ENCODE data around the gene GGCT.

Gene GGCT

GRCh38 chr7:30448461-30449189, 56.0 kb downstream of the GGCT start:
- Histone ChIP-seq H3K79me2 (ENCODE audit: low read length) (no peaks in the 10 kb centered on the region), H2AFZ (ENCODE audit: low read length) (no peak overlapping the region), H3K27ac (ENCODE audit: low read length) (no peak overlapping the region), H3K4me1 (ENCODE audit: low read length) (peaks cover 5% of the 10 kb centered on the region), H3K9me3 (replicated peaks; ENCODE audit: insufficient read depth, low read length) (no peaks in the 10 kb centered on the region), H3K4me3 (ENCODE audit: low read length) (no peak overlapping the region), H4K20me1 (ENCODE audit: insufficient read depth, low read length) (no peaks in the 10 kb centered on the region), H3F3A (ENCODE audit: insufficient read depth, low read length) (no peaks in the 10 kb centered on the region), H3K9me2 (replicated peaks; ENCODE audit: insufficient read depth, low read length) (no peaks in the 10 kb centered on the region), H3K36me3 (replicated peaks; ENCODE audit: insufficient read depth, low read length) (no peaks in the 10 kb centered on the region), H3K4me2 (ENCODE audit: low read depth, low read length) (no peak overlapping the region), H3K27me3 (replicated peaks; ENCODE audit: insufficient read depth, low read length) (no peaks in the 10 kb centered on the region), H3K9ac (ENCODE audit: low read length) (no peak overlapping the region)
- TF ChIP-seq EZH2phosphoT487 (IDR thresholded peaks at IDR 0.05; ENCODE audit: low read length) (no peak), EZH2 (optimal IDR thresholded peaks at IDR 0.05; ENCODE audit: low read depth, low read length) (no peak), CTCF (IDR thresholded peaks at IDR 0.05; ENCODE audit: low read length) (no peak)
- no peak for DNase-seq

GRCh38 chr7:30447466-30447865, 57.2 kb downstream of the GGCT start:
- Histone ChIP-seq H3K9me2 (replicated peaks; ENCODE audit: insufficient read depth, low read length) (no peaks in the 10 kb centered on the region), H3K79me2 (ENCODE audit: low read length) (no peaks in the 10 kb centered on the region), H3K4me2 (ENCODE audit: low read depth, low read length) (no peak overlapping the region), H3K9ac (ENCODE audit: low read length) (no peak overlapping the region), H3K4me3 (ENCODE audit: low read length) (no peak overlapping the region), H3K36me3 (replicated peaks; ENCODE audit: insufficient read depth, low read length) (no peaks in the 10 kb centered on the region), H3K4me1 (ENCODE audit: low read length) (peaks cover 5% of the 10 kb centered on the region), H3K9me3 (replicated peaks; ENCODE audit: insufficient read depth, low read length) (no peaks in the 10 kb centered on the region), H4K20me1 (ENCODE audit: insufficient read depth, low read length) (no peaks in the 10 kb centered on the region), H3K27ac (ENCODE audit: low read length) (no peak overlapping the region), H3K27me3 (replicated peaks; ENCODE audit: insufficient read depth, low read length) (no peaks in the 10 kb centered on the region), H2AFZ (ENCODE audit: low read length) (no peak overlapping the region), H3F3A (ENCODE audit: insufficient read depth, low read length) (no peaks in the 10 kb centered on the region)
- no peak for TF ChIP-seq EZH2phosphoT487 (IDR thresholded peaks at IDR 0.05; ENCODE audit: low read length)
- TF ChIP-seq EZH2 (optimal IDR thresholded peaks at IDR 0.05; ENCODE audit: low read depth, low read length): no peak
- no peak for TF ChIP-seq CTCF (IDR thresholded peaks at IDR 0.05; ENCODE audit: low read length)
- no peak for DNase-seq

All from MM.1S (cell line).